HG02798 (cell line): ENCODE measurements around the gene CSNK1D.

Source experiments
- ATAC-seq: cut with Tn5 transposase; IDR thresholded peaks from one replicate; pipeline ENCODE4 v1.9.1; 2021; ENCODE audit warnings: mild to moderate bottlenecking; ENCODE audit not compliant: unreplicated experiment, poor library complexity

CSNK1D gene

DNA sequence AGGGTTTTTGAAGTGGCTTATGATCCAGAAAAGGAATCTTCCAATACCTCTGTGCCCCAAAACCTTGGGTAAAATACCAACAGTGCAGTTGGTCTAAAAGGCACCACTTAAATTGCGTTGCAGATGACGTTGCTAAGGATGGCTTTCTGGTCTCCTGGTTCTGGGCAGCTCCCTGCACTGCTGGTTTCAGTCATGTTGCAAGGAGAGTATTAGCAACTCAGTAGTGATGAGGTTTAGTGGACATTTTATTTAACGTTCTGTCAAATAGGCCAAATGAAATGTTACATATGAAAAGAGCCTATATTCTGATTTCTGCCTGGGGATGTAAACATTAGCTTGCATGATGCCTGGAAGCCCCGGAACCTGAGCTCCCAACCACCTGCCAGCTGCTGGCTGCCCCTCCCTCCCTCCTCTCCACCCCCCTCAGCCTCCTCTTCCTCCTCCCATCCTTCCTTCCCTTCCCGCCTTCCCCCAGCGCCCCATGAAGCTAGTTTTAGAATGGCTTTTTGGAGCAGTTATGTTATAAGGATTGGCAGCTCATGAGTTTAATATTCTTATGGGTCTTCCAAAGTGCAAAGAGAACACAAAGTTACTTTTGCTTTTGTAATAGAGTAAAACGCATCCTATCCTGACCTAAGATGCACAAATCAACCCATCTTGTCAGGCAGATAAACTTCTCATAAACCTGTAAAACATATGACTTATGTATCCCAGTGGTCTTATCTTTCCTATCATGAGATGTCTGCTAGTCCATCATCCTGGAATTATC lies 23.2 kb upstream of the CSNK1D start:
- no peak for ATAC-seq

DNA sequence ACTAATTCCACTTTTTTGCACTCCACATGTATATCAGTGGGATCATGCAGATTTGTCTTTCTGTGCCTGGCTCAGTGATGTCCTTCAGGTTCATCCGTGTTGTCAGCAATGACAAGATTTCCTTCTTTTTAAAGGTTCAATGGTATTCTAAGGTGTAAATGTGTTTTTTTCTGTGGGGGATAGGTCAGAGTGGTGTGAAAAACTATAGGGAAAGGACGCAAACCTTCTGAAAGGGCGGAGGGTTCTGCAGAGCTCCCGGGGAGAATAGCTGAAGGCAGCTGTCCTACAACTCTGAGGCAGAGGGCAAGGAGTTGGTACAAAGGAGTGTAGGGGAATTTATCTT lies 21.9 kb upstream of the CSNK1D start:
- ATAC-seq, result no peak

DNA sequence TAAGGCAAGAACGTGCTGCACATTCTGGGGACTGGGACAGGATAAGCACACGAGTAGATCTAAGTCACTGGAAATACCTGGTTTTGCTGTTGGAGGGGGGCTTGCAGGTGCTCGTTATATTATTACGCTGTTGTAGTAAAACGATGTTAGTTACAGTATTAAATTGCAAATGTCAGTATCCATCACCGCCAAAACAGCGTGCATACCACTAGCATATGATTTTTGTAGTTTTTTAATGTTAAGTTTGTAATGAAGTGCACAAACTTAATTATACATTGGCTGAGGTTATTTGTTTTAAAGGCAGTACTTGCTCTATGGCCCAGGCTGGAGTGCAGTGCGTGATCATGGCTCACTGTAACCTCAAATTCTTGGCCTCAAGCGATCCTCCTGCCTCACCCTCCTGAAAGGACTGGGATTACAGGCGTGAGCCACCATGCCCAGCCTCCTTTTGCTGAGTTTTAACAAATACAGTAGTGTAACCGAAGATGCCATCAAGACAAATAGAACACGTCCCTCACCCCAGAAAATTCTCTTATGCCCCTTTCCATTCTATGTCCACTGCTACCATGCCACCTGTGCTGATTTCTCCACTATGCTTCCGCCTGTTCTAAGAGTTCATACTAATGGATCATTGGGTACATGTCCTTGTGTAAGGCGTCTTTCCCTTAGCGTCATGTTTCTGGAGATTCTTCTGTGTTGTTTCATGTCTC lies 20.7 kb upstream of the CSNK1D start:
- ATAC-seq, result no peak

DNA sequence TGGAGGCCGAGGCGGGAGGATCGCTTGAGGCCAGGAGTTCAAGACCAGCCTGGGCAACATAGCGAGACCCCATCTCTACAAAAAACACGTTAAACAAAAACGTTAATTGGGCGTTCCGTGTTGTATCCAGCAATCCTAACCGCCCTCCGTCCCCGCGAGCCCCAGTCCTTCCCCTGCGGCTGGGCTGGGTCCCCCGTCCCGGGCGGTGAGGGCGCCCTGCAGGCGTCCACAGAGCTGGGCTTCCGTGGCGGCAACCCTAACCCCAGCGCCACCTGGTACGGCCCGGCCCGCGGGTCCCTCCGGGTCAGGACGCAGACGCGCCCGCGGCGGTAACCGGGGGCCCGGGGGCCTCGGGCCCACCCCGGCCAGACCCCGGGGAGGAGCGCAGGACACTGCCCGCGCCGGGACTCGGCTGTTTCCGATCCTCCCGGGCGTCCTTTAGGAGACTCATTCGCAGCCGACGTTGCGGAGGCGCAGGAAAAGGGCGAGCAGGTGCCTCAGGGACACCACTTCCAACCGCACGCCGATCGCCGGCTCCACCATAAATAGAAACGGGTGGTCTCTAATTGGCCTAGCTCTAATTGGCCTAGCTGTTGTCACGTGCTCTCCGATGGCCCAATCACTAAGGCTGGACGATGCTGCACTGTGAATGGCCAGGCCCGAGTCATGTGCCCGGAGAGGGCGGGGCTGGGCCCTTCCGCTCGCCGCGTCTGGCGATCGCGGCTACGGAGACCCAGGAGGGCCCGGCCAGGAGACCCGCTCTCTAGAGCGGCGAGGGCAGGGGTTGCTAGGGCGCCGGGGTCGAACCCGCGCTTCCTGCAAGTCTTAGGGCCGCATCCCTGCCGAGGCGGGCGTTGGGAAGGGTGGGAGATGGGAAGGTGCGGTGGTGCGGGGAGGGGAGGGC lies 19.0 kb upstream of the CSNK1D start:
- ATAC-seq, result peak; percentile 97

DNA sequence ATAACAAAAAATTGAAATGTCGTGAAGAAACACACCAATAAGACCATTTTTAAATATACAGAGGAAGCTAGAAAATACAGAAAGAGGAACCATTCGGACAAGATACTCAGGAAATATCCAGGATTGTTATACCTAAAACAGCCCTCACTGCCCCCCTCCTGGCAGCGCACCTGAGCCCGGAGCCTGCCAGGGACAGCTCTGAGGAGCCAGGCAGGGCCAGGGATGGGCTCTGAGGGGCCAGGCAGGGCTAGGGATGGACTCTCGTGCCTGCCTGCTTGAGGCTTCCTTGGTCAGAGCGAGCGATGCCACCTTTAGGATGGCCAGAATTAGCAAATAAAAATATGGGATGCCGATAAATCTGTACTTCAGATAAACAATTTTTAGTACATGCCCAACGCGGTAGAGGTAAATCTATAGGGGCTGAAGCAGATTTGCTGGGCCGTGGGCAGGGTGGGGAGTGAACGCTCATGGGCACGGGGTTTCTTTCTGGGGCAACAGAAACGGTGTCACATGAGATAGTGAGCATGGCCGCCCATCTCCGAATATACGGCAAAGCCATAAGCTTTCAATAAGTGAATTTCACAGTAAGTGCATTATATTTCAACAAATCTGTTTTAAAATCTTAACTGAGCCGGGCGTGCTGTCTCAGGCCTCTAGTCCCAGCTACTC lies 18.2 kb upstream of the CSNK1D start:
- no peak for ATAC-seq

DNA sequence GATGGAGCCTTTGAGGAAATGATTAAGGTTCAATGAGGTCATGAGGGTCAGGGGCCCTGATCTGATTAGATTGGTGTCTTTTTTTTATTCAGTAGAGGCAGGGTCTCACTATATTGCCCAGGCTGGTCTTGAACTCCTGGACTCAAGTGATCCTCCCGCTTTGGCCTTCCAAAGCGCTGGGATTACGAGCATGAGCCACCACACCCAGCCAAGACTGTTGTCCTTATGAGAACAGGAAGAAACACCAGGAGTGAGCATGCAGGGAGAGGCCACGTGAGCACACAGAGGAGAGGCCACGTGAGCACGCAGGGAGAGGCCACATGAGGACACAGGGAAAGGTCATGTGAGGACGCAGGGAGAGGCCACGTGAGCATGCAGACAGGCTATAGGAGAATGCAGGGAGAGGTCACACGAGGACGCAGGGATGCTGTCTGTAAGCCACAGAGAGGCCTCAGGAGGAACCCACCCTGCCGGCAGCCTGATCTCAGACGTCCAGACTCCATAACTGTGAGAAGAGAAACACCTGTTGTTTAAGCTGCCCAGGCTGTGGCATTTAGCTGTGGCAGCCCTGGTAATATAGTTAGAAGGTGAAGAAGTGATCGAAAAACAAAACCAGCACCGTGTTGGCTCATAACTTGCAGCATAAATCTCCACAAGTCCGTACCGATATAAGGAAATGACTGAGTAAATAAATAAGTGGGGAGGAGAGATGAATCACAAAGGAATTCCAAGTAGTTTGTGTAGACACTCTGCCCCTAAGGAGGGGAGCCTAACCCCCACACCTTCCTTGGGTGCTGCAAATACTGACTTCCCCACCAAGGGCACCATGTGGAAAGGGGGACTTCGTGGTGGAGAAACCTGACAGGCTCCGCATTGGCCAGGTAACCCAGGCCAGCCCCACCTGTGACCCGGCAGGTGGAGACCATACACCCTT lies 14.6 kb upstream of the CSNK1D start:
- ATAC-seq, result no peak

DNA sequence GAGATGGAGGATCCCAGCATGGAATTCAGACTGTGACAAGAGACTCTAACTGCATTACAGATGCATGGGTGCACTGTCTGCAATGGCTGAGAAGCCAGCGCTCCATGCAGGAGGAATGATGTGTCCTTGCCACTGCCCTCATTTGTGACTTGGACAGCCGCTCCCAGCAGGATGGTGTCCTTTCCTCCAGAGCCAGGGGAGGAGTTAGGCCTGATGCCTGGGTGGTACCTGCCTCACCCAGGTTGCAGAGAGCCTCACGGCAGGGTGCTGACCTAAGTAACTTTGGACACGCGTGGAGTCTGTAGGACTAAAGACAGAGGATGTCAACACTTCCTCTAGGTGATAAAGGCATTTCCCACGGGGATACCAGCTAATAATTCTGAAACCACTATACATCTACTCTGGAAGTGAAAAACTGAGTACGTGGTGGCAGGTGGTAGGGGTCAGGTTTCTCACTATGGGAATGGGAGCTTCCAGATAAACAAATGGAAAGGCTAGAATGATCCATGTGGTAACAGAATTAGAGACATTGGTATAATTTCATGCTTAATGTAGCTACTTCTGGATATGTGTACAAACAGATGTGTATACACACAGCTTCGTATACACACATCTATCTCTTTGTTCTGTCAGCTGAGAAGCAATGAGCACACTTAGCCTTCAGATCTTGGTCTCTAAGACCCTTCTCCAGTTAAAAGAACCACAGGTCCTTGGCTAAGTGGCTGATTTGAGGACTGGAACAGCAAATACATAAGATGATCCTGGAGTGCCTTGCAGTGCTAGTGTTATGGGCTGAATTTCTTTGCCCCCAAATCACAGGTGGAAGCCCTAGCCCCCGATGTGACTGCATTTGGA lies 13.7 kb upstream of the CSNK1D start:
- ATAC-seq, result no peak

DNA sequence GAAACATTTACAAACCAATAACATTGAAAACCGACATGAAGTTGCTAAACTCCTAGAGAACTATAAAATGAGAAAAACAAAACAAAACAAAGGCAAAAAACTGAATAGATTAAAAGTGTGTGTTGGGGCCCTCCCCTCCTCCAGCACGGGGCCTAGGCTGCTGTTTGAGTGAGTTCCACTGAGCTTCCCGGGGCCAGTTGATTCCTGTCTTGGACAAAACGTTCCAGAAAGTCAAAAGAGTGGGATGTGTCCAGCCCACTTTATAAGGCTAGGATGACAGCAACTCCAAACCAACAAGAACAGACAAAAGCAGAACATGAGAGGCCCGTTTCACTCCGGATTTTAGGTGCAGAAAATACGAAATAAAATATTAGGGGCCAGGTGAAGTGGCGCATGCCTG lies 11.6 kb upstream of the CSNK1D start:
- ATAC-seq, result no peak

DNA sequence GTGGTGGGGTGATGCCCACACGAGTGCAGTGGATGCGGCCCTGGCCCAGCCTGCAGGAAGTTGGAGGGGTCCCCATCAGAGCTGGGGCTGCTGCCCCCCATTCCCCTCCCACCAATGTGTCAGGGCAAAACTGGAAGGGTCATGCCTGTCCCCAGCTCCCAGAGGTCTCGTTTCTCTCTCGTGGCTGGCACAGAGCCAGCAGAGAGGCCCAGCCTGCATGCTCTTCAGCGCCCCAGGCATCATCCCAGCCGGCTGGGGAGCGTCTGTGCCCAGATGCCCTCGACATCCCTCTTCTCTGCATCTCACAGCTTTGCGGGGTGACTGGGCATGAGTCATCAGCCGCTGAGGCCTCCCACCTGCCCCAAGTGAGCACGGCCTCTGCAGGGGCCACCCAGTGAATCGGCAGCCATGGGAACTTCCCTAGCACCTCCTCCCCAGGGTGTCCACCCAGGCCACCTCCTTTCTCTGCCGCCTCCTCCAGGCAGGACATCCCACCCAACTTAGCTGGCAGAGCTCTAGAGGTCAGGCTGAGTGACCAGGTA lies 9.8 kb upstream of the CSNK1D start:
- ATAC-seq, result no peak

DNA sequence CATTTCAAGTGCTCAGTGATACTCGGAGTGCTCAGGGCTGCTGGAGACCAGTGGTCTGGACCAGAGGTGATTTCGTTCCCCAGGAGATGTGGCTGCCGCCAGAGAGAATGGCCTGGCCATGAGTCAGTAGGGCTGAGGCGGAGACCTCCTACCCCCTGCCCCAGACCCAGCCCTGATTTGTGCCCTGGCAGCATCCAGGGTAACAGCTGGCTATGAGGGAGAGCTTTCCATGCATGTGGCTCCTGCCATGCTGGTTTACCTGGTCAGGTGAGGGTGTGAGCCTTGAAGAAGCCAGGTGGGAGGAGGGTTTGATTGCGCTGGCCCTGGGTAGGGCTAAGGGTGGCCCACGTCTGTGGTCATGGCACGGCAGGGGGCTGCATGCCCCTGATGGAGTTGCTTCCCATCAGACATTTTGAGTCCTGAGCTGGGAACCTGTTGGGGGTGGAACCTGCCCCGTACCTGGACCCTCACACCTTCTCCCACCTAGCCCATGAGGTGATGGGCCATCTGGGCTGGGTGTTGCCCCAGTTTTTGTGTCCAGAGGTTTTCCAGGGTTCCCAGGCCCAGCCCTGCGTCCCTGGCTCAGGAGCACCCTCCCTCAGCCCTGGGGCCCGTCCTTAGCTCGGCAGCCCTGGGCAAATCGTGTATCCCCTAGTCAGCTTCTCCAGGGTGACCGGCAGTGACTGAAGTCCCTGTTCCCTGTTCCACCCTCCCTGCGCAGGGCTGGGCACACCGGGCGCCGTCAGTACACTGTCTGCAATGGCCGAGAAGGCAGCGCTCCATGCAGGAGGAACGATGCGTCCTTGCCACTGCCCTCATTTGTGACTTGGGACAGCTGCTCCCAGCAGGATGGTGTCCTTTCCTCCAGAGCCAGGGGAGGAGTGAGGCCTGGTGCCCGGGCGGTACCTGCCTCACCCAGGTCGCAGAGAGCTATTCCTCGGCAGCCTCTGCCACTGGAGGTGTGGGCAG lies 9.0 kb upstream of the CSNK1D start:
- ATAC-seq, result no peak

DNA sequence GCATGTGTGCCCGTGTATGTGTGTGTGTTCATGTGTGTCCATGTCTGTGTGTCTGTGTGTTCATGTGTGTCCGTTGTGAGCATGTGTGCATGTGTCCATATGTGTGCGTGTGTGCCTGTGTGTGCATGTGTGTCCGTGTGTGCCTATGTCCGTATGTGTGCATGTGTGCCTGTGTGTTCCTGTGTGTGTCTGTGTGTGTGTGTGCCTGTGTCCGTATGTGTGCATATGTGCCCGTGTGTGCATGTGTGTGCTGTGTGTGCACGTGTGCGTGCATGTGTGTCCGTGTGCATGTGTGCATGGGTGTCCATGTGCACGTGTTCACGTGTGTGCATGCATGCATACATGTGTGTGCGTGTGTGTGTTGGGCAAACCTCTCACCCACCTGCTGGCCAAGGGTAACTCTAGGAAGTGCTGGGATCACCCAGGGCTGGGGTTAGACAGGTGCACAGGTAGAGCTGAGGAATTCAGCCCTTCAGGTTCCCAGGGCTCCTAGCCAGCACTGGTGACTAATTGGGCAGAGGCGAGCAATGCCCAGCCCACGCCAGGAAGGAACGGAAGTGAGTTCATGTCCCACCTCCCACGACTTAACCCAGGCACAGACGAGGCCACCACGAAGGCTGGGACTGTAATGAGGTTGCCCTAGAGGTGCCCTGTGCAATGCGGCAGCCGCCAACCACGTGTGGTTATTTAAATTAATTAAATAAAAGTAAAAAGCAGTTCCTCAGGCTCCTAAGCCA lies 8.2 kb upstream of the CSNK1D start:
- ATAC-seq, result no peak

DNA sequence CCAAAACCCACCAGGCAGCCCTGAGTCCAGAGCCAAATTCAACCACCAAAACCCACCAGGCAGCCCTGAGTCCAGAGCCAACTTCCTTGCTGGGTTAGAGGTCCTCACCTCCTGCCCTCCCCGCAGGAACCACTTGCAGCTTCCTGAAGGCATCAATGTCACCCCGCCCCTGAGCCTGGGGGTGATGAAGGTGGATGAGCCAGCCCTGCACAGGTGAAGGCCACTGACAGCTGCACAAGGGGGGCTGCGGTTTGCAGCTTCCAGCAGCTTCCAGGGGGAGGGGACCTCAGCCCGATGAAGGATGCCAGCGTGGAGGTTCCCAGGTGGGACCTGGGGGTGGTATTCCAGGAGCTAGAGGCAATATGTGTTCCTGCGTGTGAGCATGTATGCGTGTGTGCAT lies 7.6 kb upstream of the CSNK1D start:
- no peak for ATAC-seq

DNA sequence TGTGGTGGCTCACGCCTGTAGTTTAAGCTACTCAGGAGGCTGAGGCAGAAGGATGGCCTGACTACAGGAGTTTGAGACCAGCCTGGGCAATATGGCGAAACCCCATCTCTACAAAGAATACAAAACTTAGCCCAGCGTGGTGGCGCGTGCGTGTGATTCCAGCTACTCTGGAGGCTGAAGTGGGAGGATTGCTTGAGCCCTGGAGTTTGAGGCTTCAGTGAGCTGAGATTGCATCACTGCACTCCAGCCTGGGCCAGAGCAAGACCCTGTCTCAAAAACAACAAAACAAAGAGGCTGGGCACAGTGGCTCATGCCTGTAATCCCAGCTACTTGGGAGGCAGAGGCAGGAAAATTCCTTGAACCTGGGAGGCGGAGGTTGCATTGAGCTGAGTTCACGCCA lies 7.0 kb upstream of the CSNK1D start:
- no peak for ATAC-seq

DNA sequence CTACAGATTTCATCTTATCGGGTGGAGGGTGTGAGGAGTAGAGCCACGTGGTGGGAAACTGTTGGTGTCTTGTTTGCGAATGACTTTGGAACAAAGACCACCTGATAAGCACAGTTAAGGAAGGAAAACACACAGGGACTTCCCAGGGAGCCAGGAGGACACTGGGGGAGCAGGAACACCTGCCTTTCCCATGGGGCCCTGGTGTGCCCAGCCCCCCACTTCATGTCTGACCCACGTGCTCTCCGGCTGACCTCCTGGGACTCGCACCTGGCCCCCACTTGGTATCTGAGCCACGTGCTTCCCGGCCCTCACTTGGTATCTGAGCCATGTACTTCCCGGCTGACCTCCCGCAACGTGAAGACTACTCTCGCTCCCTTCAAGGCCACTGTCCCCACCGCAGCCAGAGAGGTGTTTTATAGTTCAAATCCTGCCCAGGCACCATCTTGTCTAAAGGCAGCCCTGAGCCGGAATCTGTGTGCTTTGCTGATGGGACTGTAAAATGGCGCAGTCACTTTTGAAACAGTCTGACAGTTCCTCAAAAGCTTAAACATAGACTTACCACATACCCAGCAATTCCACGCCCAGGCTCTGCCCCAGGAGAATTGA lies 5.4 kb upstream of the CSNK1D start:
- no peak for ATAC-seq

DNA sequence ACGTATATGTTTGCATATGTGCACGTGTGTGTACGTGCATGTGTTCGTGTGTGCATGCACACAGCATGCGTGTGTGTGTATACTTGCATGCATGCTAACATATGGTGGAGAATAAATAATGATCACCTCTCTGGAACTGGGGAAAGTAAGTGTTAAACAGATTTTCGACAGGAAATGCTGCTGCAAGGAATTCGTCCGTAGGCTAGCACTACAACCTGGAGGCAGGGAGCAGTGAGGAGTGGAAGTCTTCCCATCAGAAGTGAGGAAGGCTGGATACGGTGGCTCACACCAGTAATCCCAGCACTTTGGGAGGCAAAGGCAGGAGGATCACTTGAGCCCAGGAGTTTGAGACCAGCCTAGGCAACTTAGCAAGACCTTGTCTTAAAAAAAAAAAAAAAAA lies 4.8 kb upstream of the CSNK1D start:
- no peak for ATAC-seq

DNA sequence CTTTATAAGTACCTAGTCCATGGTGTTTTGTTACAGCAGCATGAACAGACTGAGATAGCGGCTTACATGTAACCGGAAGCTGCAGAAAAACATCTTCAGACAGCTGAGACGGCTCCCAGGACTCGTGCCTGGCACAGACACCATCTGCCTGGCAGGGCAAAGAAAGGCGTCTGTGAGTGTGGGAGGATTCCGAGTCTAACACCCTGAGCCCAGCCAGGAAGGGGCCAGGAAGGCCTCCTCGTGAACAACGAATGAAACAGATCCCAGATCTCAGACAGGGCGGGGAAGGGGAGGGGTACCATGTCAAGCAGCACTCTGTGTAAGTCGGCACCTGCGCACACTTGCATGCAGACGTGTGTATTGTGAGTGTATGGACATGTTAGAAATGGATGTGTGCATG lies 4.4 kb upstream of the CSNK1D start:
- no peak for ATAC-seq
